Thoracic aorta (tissue), 2 donors: Measurements from ENCODE around the gene GULP1. TPM values are rescaled to one million over a fixed set of nuclear protein-coding genes. Genes with fewer than 3 reads are reported as not detected.
A peak's percentile ranks its signal among the peaks of the same experiment; 100 is the strongest.

Experiments used
- ATAC-seq: fragments of 150-250 bp; one replicate; pipeline ENCODE4 v1.8.0; 2017; ENCODE audit warnings: low read depth; ENCODE audit not compliant: insufficient number of reproducible peaks, low FRiP score
- DNase-seq: peaks from one replicate; pipeline ENCODE4 v3.0.0-alpha.2; 2020; ENCODE audit warnings: low spot score
- H3K27ac ChIP-seq, 2 donors: fragments of 200-600 bp; sonication (generic); 1 replicate in 1 of 2; 2 replicates in 1 of 2; pipeline ENCODE4 v1.5.1; 2016; ENCODE audit warnings: mild to moderate bottlenecking in 2 of 2, moderate library complexity in 2 of 2
- H3K27me3 ChIP-seq: fragments of 200-600 bp; sonication (generic); replicated peaks from 2 replicates; pipeline ENCODE4 v1.6.0; 2016; ENCODE audit warnings: mild to moderate bottlenecking; ENCODE audit not compliant: insufficient read depth
- H3K36me3 ChIP-seq: fragments of 200-600 bp; sonication (generic); one replicate; pipeline ENCODE4 v1.5.1; 2016
- H3K4me1 ChIP-seq, 2 donors: fragments of 200-600 bp; sonication (generic); 1 replicate in 1 of 2; 2 replicates in 1 of 2; pipeline versions ENCODE4 v1.5.1 to v1.6.0; 2016; ENCODE audit warnings: low read depth in 2 of 2, mild to moderate bottlenecking in 1 of 2; ENCODE audit not compliant: control insufficient read depth in 1 of 2
- H3K4me3 ChIP-seq: fragments of 200-600 bp; sonication (generic); 2 replicates; pipeline ENCODE4 v1.5.1; 2016; ENCODE audit warnings: mild to moderate bottlenecking
- H3K9me3 ChIP-seq: fragments of 200-600 bp; sonication (generic); 2 replicates; pipeline ENCODE4 v1.5.1; 2016
- CTCF ChIP-seq: fragments of 200-600 bp; sonication (generic); IDR thresholded peaks from one replicate; pipeline ENCODE4 v1.5.1; 2019; ENCODE audit warnings: antibody characterized with exemption
- total RNA-seq, 2 donors: library from RNA; depleted of rRNA; stranded (reverse); fragments of >200 nt; gene quantifications; one replicate each; pipeline versions ENCODE4 v1.1.0 to v1.2.3, GENCODE V29; 2016

The GULP1 gene
- total RNA-seq: 10 to 100 TPM; 64.0 to 80.9 TPM

DNA sequence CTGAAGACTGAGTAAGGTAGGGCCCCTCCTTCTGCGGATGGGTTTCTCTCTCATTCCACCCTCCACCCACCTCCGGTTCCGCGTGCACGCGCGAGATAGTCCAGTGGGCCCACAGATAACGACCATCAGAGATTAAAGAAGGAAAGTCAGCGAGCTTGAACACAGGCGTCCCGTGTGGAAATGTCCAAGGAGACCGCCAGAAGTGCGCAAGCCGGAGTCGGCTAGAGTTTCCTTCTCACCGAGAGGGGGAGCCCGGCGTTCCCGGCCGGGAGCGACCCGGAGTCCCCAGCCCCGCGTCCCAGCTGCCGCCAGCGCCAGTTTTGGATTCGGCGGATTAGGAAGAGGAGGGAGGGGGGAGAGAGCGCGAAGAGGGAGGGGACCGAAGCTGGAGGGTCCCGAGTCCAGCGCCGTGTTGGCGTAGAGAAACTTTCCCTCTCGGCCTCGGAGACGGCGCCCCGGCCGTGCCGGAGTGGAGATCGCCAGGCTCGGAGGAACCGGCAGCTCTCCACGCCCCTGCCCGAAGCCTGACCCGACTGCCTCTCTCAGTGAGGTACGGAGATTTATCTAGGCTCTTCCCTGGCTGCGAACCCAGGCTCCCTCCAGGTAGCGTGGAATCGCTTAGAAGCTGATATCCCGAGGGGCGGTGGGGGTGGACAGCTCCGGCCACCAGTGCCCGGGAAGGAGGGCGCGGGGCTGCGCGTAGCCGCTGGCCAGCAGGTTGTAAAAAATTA is at the start of gene GULP1:
GULP1 (plus strand) TSS at position 258 of the 731 bp plus-strand sequence. CDS start 185,829 bp downstream, outside the sequence.
- TF ChIP-seq CTCF: peak; percentile 72
- peak within 1 kb of the TSS; percentile 98 to 100 for H3K27ac ChIP-seq
- no peak for DNase-seq
- ATAC-seq: peak; percentile 69
- H3K36me3 ChIP-seq: no peaks in the 10 kb centered on the region
- peak within 1 kb of the TSS; percentile 95 for H3K4me3 ChIP-seq
- no peaks in the 10 kb centered on the region for H3K9me3 ChIP-seq
- H3K27me3 ChIP-seq: no peaks in the 10 kb centered on the region
- peaks cover 9 to 28% of the 10 kb centered on the region in 2 donors for H3K4me1 ChIP-seq

DNA sequence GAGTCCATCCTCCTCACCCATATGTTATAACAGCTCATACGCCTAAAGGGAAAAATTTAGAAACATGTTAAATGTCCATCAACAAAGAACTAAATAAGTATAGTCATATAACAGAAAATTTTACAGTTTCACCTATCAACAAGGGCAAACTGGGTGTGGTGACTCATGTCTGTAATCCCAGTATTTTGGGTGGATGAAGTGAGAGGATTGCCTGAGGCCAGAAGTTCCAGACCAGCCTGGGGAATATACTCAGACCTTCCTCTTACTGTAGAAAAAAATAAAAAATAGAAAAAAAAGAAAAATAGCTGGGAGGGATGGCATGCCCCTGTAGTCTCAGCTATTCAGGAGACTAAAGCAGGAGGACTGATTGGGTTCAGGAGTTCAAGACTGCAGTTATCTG is 48.3 kb upstream of the GULP1 start:
- no peaks in the 10 kb centered on the region for H3K27me3 ChIP-seq
- no peak overlapping the region for H3K27ac ChIP-seq
- H3K9me3 ChIP-seq: peaks cover 4% of the 10 kb centered on the region
- TF ChIP-seq CTCF: no peak
- DNase-seq: no peak
- no peaks in the 10 kb centered on the region for H3K4me1 ChIP-seq
- ATAC-seq: no peak
- no peaks in the 10 kb centered on the region for H3K36me3 ChIP-seq
- no peak overlapping the region for H3K4me3 ChIP-seq

DNA sequence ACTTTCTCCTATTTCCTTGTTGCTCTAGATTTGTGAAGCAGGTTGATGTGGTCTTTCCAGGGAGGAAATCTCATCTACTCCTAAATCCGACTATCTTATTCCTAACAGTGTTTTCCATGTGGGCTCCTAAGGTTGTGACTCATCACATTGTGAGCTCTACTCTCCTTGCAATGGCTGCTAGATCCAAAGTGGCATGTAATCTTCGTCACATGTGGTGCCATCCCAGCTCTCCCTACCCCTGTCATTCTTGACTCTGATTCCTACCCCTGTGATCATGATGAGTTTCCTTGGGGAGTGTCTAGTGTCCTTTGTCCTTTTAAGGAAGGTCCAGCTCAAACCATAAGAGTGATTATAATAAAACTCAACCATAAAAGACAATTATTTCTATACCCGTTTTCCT is 47.3 kb upstream of the GULP1 start:
- H3K27me3 ChIP-seq: no peaks in the 10 kb centered on the region
- no peaks in the 10 kb centered on the region for H3K4me1 ChIP-seq
- H3K36me3 ChIP-seq: no peaks in the 10 kb centered on the region
- DNase-seq (no peak), ATAC-seq (no peak)
- H3K4me3 ChIP-seq: no peak overlapping the region
- no peak for TF ChIP-seq CTCF
- H3K27ac ChIP-seq: no peak overlapping the region
- no peaks in the 10 kb centered on the region for H3K9me3 ChIP-seq

DNA sequence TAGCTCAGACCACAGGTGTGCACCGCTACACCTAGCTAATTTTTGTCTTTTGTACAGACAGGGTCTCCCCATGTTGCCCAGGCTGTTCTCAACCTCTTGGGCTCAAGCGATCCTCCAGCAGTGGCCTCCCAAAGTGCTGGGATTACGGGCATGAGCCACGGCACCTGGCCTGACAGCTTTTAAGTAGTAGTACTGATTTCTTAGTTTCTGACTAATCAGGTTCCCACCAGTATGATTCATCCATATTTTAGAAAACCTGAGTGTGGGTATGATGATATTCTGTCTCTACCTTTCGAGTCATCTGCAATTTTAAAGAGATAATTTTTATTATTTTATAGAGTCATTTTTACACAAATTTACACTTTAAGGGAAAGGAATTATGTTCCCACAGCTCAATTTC is 46.4 kb upstream of the GULP1 start:
- H3K36me3 ChIP-seq: no peaks in the 10 kb centered on the region
- no peaks in the 10 kb centered on the region for H3K9me3 ChIP-seq
- DNase-seq (no peak), ATAC-seq (no peak)
- TF ChIP-seq CTCF: no peak
- H3K4me1 ChIP-seq: no peaks in the 10 kb centered on the region
- no peaks in the 10 kb centered on the region for H3K27me3 ChIP-seq
- H3K27ac ChIP-seq: no peak overlapping the region
- H3K4me3 ChIP-seq: no peak overlapping the region

GRCh38 chr2:188248513-188248912 is 43.2 kb upstream of the GULP1 start:
- H3K36me3 ChIP-seq: no peaks in the 10 kb centered on the region
- no peaks in the 10 kb centered on the region for H3K4me1 ChIP-seq
- no peaks in the 10 kb centered on the region for H3K9me3 ChIP-seq
- H3K27me3 ChIP-seq: no peaks in the 10 kb centered on the region
- TF ChIP-seq CTCF: no peak
- no peak overlapping the region for H3K27ac ChIP-seq
- ATAC-seq (no peak), DNase-seq (no peak)
- no peak overlapping the region for H3K4me3 ChIP-seq
